Tibial nerve (tissue), 4 donors: ENCODE data around the gene ERN1. TPM values are rescaled to one million over a fixed set of nuclear protein-coding genes. Genes with fewer than 3 reads are reported as not detected.

Experiments
- DNase-seq, 2 donors: peaks; one replicate each; pipeline ENCODE4 v3.0.0-alpha.2; 2019; ENCODE audit warnings: low spot score in 2 of 2
- H3K27ac ChIP-seq, 4 donors: fragments of 200-600 bp; sonication (generic) in 3 of 4; one replicate each; pipeline ENCODE4 v1.5.1; 2017 to 2019; ENCODE audit warnings: mild to moderate bottlenecking in 1 of 4
- H3K27me3 ChIP-seq, 2 donors: fragments of 200-600 bp; sonication (generic) in 1 of 2; one replicate each; pipeline versions ENCODE4 v1.5.1 to v1.6.0; 2017 to 2019
- H3K36me3 ChIP-seq, 3 donors: fragments of 200-600 bp; sonication (generic); one replicate each; pipeline ENCODE4 v1.5.1; 2018 to 2019
- H3K4me1 ChIP-seq, 4 donors: fragments of 200-600 bp; sonication (generic) in 3 of 4; one replicate each; pipeline ENCODE4 v1.5.1; 2017 to 2019
- H3K4me3 ChIP-seq, 4 donors: fragments of 200-600 bp; sonication (generic) in 3 of 4; one replicate each; pipeline ENCODE4 v1.5.1; 2017 to 2019; ENCODE audit warnings: mild to moderate bottlenecking in 1 of 4, moderate library complexity in 1 of 4
- H3K9me3 ChIP-seq, 4 donors: fragments of 200-600 bp; sonication (generic) in 3 of 4; one replicate each; pipeline ENCODE4 v1.5.1; 2017 to 2019
- CTCF ChIP-seq, 5 experiments: fragments of 200-600 bp in 3 of 5; fragments of 450-650 bp in 2 of 5; sonication (generic) in 3 of 5; IDR thresholded peaks; one replicate each; pipeline ENCODE4 v1.5.1; 2016 to 2019; ENCODE audit warnings: antibody characterized with exemption in 5 of 5, mild to moderate bottlenecking in 3 of 5, moderate library complexity in 2 of 5
- EP300 ChIP-seq, 2 donors: sonication (generic); formaldehyde crosslinking; IDR thresholded peaks; one replicate each; pipeline ENCODE4 v1.6.1; 2017; ENCODE audit warnings: antibody characterized with exemption in 2 of 2, mild to moderate bottlenecking in 1 of 2
- POLR2A ChIP-seq, 2 donors: fragments of 450-650 bp; IDR thresholded peaks; one replicate each; pipeline ENCODE4 v1.6.1; 2017; ENCODE audit warnings: antibody characterized with exemption in 2 of 2, mild to moderate bottlenecking in 2 of 2, moderate library complexity in 2 of 2
- WGBS, 2 donors: methylation state at CpG; one replicate each; pipeline ENCODE4 v1.1.5; 2018; 5-methylcytosine and 5-hydroxymethylcytosine counted together
- total RNA-seq, 4 donors: library from RNA; depleted of rRNA; stranded (reverse); fragments of >200 nt; gene quantifications; one replicate each; pipeline ENCODE4 v1.1.0, GENCODE V29; 2016

ERN1 gene
- total RNA-seq, 4 donors from 2014 or later, result 8.7 to 17.7 (median 13.5) TPM

GRCh38 chr17:64060331-64060730, 69.6 kb downstream of the ERN1 start:
- WGBS, 2 donors, result 70 to 82% methylated on average over 5 of the region's 5 CpGs
- no peak overlapping the region for H3K4me3 ChIP-seq
- no peaks in the 10 kb centered on the region for H3K9me3 ChIP-seq
- no peak overlapping the region for H3K27ac ChIP-seq
- no peaks in the 10 kb centered on the region for H3K27me3 ChIP-seq
- TF ChIP-seq EP300 (IDR thresholded peaks at IDR 0.05) (peak in 1 of 2 donors; percentile 48), CTCF (IDR thresholded peaks at IDR 0.05) (no peak)
- H3K4me1 ChIP-seq, result no peaks in the 10 kb centered on the region
- peaks cover 0 to 78% (median 12%) of the 10 kb centered on the region in 3 donors for H3K36me3 ChIP-seq
- DNase-seq, result no peak

- no peaks in the 10 kb centered on the region for H3K27me3 ChIP-seq
- WGBS, 2 donors, result 94 to 98% methylated on average over 2 of the region's 2 CpGs
- no peak overlapping the region for H3K4me3 ChIP-seq
- H3K27ac ChIP-seq, result no peak overlapping the region
- no peak for DNase-seq
- H3K4me1 ChIP-seq, result no peaks in the 10 kb centered on the region
- H3K36me3 ChIP-seq, result peaks cover 0 to 78% (median 12%) of the 10 kb centered on the region in 3 donors
- TF ChIP-seq POLR2A (IDR thresholded peaks at IDR 0.05) (no peak), EP300 (IDR thresholded peaks at IDR 0.05) (no peak), CTCF (IDR thresholded peaks at IDR 0.05) (no peak)
- H3K9me3 ChIP-seq, result no peaks in the 10 kb centered on the region
Measured at GRCh38 chr17:64059756-64060155, 70.2 kb downstream of the ERN1 start.

GRCh38 chr17:64058621-64059020, 71.3 kb downstream of the ERN1 start:
- TF ChIP-seq POLR2A (IDR thresholded peaks at IDR 0.05) (no peak), CTCF (IDR thresholded peaks at IDR 0.05) (no peak), EP300 (IDR thresholded peaks at IDR 0.05) (no peak)
- H3K9me3 ChIP-seq, result no peaks in the 10 kb centered on the region

GRCh38 chr17:64057701-64058263, 72.2 kb downstream of the ERN1 start:
- H3K4me1 ChIP-seq, result no peaks in the 10 kb centered on the region
- H3K9me3 ChIP-seq, result no peaks in the 10 kb centered on the region
- peaks cover 0 to 86% (median 16%) of the 10 kb centered on the region in 3 donors for H3K36me3 ChIP-seq
- no peak for DNase-seq
- no peaks in the 10 kb centered on the region for H3K27me3 ChIP-seq
- TF ChIP-seq EP300 (IDR thresholded peaks at IDR 0.05) (no peak), CTCF (IDR thresholded peaks at IDR 0.05) (no peak), POLR2A (IDR thresholded peaks at IDR 0.05) (no peak)
- H3K27ac ChIP-seq, result no peak overlapping the region
- WGBS, 2 donors, result 93 to 95% methylated on average over 9 of the region's 9 CpGs
- no peak overlapping the region for H3K4me3 ChIP-seq

More at GRCh38 chr17:64058621-64059020, 71.3 kb downstream of the ERN1 start:
- no peak for DNase-seq
- Histone ChIP-seq H3K27me3 (no peaks in the 10 kb centered on the region), H3K27ac (no peak overlapping the region), H3K36me3 (peaks cover 0 to 78% (median 12%) of the 10 kb centered on the region in 3 donors), H3K4me1 (no peaks in the 10 kb centered on the region), H3K4me3 (no peak overlapping the region)
- WGBS, 2 donors, result 72 to 73% methylated on average over 5 of the region's 5 CpGs

- peaks cover 0 to 92% (median 16%) of the 10 kb centered on the region in 3 donors for H3K36me3 ChIP-seq
- no peaks in the 10 kb centered on the region for H3K4me1 ChIP-seq
- no peak overlapping the region for H3K4me3 ChIP-seq
- TF ChIP-seq EP300 (IDR thresholded peaks at IDR 0.05) (no peak), CTCF (IDR thresholded peaks at IDR 0.05) (no peak), POLR2A (IDR thresholded peaks at IDR 0.05) (no peak)
- H3K9me3 ChIP-seq, result no peaks in the 10 kb centered on the region
- H3K27ac ChIP-seq, result no peak overlapping the region
- WGBS, 2 donors, result 75 to 76% methylated on average over 12 of the region's 12 CpGs
- no peaks in the 10 kb centered on the region for H3K27me3 ChIP-seq
- DNase-seq, result no peak
Measured at GRCh38 chr17:64056269-64057005, 73.5 kb downstream of the ERN1 start.
